GM19397 (cell line): ENCODE results near the gene ZNFX1.

Source experiments
- ATAC-seq: cut with Tn5 transposase; IDR thresholded peaks from one replicate; pipeline ENCODE4 v1.9.1; 2021; ENCODE audit warnings: mild to moderate bottlenecking, moderate library complexity; ENCODE audit not compliant: unreplicated experiment

Gene ZNFX1

DNA sequence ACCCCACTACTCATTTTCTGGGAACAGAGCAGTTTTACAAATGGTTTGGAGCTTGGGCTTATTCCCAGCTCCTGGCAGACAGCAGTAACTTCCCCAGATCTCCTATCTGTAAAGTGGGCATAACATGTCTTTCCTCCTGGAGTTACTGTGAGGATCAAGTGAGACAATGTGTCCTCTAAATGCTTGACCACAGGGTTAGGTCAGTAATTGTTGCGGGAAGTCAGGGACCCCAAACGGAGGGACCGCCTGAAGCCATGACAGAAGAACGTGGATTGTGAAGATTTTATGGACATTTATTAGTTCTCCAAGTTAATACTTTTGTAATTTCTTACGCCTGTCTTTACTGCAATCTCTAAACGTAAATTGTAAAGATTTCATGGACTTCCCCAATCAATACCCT lies 15.3 kb upstream of the ZNFX1 start:
- no peak for ATAC-seq

DNA sequence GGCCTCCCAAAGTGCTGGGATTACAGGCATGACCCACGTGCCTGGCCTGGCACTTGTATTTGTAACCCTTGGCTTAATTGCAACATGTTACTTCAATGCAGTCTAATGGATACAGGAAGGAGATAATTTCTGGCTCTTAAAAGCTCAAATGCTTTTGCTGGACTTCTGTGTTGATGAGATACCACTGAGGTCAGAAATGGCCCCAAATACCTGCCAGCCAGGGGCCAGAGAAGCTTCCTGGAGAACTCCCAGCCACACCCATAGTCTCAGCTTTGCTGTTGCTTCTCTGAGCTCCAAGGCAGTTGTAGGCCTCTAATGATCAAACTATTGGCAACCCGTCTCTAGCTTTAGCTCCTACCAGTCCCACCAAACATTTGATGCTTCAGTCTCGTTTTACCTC lies 14.2 kb upstream of the ZNFX1 start:
- ATAC-seq = no peak

DNA sequence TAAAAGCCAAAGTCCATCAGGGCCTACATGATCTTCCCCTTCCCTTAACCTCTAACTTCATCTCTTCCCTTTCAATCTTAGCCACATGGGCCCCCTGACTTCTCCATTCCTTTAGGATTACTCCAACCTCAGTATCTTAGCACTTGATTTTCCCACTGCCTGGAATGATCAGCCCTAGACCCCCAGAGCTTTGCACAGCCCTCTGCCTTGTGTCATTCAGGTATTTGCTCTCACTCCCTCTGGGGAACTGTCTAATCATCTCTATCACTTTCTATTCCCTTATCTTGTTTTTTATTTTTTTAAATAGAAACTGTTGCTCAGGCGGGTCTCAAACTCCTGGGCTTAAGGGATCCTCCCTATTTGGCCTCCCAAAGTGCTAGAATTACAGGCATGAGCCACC lies 13.3 kb upstream of the ZNFX1 start:
- ATAC-seq = no peak

DNA sequence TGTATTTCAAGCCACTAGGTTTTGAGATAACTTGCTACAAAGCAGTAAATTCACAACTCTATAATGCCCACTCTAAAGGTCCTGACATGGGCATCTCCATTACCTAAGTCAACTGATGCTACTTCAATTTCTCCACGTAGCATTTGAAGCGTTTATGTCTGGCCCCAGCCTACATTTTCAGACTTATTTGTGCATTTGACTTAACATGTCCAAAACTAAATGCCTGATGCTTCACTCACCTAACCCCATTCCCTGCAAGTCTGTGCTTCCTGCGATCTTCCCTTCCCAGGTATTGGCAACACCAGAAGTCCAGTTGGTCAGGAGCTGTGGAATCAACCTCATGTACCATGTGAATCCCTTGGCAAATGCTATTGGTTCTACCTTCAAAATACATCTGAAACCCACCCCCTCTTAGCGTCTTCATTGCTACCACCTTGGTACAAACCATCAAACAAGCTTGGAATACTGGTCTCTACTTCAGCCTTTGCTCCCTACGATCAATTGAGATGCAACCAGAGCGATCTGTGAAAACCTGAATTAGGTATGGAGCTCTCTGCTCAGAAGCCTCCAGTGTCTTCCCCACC lies 12.8 kb upstream of the ZNFX1 start:
- no peak for ATAC-seq

DNA sequence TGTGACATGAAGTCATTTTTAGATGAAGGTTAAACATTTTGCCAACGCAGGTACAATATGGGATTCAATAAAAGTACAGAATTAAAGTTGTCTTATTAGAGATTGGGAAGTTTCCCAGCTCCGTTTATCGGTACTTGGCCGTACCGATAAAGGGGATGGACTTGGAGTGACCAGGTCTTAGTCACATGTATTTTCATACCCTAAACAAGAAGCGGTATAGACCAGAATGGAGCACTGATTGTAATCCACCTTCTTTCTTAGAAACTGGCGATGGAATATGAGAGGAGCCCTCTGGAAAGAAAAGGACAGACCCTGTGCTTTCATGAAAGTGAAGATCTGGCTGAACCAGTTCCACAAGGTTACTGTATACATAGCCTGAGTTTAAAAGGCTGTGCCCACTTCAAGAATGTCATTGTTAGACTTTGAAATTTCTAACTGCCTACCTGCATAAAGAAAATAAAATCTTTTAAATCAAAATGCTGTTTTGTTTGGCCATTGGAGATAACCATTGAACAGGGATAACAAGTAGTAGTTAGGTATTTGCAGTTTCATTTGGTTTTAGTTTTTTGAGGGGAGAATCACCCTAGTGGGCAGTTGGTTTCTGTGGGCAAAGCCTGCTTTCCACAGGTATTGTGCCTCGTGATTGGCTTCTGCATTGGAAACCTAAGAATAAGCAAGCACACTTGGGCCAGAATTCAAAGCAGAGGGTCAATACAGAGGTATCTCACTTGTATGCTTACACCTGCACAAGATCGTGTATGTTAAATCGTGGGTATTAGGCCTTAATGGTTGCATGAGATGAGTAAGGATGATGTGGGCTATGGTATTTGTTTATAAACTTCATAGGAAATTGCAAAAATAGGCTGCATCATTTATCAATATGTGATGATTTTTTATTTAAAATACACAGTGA lies 11.2 kb upstream of the ZNFX1 start:
- ATAC-seq = no peak

DNA sequence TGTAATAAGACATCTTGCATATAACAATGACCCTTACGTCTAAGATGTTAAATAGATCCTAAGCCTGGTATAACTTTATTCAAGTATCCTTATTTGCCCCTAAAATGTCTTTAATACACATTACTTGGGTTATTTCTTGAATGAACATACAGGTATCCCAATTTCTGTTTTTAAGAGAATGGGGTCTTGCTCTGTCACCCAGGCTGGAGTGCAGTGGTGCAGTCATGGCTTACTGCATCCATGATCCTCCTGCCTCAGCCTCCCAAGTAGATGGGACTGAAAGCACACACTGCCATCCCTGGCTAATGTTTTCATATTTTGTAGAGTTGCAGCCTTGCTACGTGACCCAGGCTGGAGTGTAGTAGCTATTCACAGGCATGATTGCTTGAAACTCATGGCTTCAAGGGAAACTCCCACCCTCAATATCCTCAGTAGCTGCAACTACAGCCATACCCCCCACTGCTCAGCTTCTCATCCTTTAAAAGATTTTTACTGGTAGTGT lies 10.4 kb upstream of the ZNFX1 start:
- ATAC-seq = no peak

DNA sequence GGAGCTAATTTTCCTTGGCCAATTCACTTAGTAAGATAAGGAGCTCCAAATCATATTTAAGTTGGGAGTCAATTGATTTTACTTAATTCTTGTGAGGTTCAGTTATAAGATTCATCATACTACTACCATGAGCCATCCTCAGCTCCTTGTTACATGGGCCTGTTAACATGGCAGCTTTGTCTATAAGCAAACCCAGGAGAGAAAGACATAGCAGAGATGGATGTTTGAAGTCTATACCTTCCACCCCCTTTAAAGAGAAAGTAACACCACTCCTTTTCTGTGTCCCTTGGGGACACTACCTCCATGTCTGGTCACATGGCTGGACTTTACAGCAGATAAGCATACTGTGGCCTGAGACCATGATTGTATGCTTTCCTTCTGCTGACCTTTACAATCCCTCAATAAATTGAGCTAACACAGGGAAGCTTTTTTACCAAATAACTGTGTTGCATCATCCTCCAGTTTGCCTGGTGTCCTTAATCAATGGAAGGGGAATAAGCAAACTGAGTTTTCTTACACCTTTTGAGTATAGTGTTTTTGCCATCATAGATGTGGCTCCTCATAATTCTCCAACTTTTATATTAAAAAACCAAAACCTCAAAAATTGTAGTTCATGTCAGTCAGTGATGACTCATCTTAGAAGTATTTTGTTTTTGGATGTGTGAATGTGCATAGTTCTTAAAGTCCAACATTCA lies 9.8 kb upstream of the ZNFX1 start:
- no peak for ATAC-seq

DNA sequence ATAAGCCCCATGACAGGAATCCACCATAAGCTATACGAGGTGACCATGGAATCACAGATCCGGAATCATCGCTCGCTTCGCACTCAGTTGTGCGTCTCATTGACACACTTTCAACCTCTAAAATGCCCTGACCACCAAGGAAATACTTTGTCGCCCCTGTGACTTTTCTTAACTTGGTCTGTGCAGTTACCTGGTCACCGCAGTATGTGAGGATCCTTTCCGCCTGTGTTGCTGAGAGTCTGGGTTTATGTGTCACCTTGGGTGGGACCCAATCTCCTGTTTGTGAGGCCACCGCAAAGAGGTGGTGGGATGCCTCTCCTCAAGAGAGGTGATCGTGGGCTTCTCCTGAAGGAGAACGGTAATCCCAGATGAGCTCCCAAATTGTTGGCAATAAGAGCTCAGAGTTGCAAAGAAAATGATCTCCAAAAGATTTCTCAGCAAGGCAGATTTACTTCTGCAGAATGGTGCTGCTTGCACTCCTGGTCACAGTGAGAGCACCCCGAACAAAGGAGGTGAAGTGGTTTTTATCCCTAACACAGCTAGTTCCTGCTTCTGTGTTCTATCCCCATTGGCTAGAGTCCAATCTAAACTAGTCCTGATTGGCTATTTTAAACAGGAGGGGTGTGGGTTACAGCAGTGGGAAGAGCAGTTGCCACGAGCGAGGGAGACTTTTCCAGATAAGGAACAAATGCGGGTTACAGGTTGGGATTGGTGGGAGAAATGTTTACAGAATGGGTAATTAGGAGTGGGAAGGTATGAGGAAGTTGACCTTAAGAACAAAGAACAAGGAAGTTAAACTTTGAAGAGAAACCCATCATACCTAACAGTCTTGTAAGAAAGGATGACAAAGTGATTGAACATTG lies 9.1 kb upstream of the ZNFX1 start:
- ATAC-seq = no peak

DNA sequence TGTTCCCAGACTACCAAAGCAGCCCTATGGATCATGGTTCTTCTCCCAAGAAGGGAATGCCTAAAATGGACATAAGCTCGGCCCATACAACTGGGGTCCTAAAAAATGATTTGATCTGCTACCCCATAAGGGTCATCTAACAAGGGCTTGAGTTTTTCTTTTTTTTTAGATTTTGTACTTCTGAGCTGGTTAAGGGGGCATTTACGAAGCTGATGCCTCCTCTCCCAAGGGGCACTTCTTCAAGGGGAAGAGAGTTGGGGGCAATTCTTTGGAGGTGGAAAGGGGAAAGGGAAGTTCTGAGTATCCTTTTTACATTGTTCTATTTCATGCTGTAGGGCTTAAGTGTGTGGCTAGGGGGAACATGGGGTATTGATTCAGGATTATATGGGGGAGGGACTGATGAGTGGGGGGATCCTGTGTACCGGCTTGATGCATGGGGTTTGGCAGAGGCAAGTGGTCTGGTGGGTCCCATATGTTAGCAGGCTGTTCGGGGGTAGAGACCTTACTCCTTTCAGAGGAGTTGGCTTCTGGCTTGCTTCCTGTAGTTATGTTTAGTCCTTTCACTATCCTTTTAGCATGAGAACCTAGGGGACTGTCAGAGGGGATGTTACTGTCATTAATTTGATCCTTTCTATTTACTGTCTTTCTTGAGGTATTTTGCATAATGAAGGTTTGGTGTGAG lies 8.1 kb upstream of the ZNFX1 start:
- ATAC-seq = no peak

DNA sequence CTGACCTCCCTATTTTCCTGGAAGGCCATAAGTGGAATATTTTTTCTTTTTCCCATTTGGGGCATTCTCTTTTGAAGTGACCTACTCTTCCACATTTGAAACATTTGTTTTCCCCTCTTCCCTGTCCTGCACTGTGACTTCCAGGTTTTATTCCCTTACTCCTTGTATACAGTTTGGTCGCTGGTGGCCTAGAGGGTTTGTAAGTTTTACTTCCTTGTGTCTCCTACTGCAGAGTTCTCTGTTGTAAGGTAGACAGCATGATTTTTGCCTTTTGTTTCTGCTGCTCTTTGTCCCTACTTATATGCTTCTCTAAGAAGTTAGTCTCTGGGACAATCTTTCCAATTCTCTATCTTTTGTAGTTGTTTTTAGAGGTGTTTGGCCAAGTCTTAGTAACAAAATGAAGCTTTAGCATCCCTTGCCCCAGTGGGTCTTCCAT lies 7.4 kb upstream of the ZNFX1 start:
- ATAC-seq = no peak

DNA sequence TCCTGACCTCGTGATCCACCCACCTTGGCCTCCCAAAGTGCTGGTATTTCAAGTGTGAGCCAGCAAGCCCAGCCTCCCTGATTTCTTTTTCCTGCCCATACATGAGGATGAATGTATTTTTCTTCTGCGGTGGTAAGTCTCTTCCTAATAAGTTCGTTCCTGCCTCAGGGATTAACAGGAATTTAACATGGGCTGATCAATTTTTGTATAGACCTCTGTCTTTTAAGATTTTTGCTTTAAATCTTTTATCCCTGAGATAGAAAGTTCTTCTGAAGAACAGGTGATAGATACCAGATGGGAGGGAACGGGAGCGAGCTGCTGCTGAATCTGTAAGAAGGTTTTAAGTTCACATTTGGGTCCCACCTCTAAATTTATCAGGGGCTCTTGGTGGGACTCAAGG lies 7.0 kb upstream of the ZNFX1 start:
- ATAC-seq = no peak

DNA sequence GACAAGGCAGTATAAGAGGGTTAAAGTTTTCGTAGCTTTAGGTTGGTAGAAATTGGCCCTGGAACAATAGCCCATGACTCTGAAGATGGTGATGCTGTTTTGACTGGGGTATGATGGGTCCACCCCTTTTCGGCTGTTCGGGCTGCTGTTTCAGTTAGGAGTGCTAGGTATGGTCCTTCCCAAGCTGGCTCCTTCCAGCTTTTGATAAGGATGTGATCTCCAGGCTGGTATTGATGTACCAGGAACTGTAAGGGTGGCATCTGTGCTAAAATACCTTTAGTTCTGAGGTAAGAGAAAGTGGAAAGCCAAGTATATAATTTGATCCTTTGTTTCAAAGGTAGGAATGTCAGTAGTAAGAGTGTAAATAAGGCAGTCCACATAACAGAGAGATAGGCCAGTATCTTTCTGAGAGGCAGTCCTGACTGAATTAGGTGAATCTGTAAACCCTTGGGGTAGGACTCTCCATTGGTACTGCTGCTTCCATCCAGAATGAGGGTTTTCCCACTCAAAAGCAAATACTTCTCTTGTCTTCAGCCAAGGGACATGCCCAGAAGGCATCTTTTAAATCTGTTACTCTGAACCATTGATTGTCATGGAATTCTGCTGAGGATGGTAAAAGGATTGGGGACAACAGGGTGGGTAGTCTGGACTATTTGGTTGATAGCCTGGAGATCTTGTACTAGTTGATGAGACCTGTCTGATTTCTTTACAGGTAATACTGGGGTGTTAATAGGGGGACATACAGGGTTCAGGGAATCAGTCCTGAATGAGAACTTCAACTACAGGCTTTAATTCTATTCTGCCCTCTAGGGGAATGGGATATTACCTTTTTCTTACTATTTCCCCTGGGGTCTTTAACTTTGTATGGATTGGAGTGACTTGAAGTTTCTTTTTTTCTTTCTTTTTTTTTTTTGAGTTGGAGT lies 6.1 kb upstream of the ZNFX1 start:
- no peak for ATAC-seq

DNA sequence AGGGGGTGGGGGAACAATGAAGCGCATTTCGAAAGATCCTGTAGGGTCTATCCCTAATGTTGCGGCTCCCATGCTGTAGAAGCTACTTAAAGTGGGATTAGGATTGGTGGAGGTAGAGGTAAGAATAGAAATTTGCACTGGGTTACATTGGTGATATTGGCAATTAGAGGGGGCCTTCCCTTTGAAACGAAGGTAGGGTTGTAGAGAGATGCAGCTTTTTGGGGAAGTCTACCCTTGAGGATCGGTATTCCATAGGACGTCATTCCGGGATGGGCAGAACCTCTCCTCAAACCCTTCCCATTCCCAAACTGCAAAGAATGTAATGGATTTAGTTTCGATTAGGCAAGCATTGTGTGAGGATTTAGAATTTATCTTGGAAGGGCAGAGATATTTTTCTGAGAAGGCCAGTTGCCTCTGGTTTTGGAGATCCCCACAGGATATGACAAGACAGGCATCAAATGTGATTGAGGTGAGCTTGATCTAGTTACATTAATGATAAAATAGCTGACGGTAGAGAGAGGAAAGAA lies 5.4 kb upstream of the ZNFX1 start:
- ATAC-seq = no peak

DNA sequence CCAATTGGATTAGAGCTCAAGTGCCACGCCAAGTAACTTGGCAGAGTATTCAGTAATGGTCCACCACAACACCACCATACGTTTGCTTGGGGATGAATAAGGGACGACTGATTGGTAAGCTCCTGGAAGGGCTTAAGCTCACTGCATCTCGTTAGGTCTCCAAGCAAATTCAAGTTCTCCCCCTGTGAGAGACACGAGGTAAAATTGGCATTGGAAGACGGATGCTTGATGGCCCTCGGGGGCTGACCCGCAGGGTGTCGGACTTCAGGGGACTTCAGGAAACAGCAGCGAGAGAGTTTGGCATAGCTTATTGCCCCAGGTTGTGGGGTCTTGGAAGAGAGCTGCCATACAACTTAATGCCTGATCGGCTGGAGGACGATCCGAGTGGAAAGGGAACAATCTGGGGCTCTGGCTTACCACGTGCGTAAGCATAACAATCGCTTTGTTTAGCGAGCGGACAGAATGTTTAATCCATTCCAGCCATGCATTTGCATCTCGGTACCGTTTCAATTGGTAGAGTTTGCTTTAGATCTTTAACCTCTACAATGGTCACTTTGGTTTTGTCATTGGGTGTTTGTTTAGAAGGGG lies 4.8 kb upstream of the ZNFX1 start:
- no peak for ATAC-seq

DNA sequence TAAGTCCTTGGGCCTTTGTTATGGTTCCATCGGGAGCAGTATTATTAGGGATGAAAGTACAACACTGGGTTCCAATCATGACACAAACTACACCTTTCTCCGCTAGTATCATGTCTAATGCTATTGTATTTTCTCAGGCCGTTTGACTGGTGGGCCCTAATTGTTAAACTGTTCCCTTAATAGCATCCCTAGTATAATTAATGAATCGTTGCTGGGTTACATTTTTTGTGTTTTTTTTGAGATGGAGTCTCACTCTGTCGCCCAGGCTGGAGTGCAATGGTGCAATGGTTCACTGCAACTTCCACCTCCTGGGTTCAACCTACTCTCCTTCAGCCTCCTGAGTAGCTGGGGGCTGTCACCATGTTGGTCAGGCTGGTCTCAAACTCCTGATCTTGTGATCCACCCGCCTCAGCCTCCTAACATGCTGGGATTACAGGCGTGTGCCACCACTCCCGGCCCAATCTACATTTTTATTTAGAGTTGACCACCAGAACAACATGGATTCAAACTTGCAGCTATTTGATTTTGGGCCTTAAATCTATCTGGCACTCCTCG lies 4.1 kb upstream of the ZNFX1 start:
- ATAC-seq = no peak

DNA sequence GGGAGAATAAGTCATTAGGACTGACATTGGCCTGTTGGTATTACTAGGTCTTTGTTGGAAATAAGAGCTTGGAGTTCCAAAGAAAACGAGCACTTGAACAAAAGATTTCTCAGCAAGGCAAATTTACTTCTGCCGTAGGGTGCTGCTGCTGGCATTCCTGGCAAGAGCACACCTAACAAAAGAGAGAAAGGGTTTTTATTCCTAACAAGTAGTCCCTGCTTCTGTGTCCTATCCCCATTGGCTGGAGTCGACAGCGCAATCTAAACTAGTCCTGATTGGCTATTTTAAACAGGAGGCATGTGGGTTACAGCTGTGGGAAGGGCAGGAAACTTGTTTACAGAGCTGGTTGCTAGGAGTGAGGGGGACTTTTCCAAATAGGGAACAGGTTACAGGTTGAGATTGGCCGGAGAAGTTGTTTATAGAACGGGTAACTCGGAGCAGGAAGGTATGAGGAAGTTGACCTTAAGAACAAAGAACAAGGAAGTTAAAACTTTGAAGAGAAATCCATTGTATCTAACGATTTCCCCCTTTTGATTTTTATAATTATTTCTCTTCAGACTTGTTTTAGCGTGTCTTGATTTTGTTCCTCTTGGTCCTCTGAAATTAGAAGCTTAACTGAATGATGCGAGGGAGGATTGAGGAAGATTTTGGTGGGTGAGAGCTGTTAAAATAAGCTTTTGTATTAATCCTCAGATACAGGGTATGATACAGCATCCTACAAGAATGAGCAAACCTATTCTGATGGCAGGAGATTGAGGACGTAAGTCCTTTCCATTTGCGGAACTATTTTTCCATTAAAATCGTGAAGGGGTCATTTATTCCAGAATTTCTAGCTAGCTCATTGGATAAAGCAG lies 3.4 kb upstream of the ZNFX1 start:
- no peak for ATAC-seq

DNA sequence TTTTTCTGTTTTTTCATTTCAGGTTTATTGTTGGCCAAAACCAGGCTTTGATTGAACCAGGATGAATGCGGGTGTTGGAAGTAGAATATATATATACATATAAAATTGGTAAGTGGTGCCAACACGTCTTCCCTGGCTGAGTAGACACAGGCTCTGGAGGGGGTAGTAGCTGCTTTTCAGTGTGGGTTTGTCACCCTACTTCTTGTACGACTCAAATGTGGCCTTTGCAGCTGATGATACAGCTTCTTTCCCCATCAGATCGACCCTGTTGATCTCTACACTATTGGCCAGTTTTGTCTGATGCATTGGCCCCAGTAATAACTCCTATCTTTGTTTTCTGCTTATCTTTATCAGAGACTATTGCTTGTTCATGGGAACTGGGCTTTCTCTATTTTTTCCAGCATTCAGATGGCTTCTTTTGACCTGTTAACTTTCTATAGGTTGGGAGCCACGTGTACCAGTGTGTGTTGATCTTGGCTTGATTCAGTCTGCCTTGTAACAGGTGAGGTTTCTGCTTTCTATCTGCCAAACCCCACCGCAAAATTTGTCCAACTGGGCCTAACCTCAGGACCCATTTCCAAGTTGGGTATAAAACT lies 2.7 kb upstream of the ZNFX1 start:
- ATAC-seq = no peak
